Activated CD8-positive, alpha-beta memory T cell treated with anti-CD3 and anti-CD28 coated beads, Interleukin-2, amount 10 ng/mL, durations not matched to agents 7 days and 5 days (primary cell): ENCODE results near the gene ALAS1. TPM values are rescaled to one million over a fixed set of nuclear protein-coding genes. Genes with fewer than 3 reads are reported as not detected.
"Not testable (repeated sequence)": the region's sequence is repeated elsewhere in the genome, so short reads cannot be mapped to it uniquely, and the experiment has no call there.

Source experiments
- ATAC-seq: fragments of 150-1000 bp; cut with Tn5 transposase; one replicate; pipeline ENCODE4 v1.10.0; 2021; ENCODE audit warnings: moderate library complexity
- CTCF ChIA-PET: fragments of 350-600 bp; sonication (Branson Sonifier 250); formaldehyde crosslinking; loops from one replicate; lab custom pipeline; 2021; ENCODE audit warnings: antibody characterized with exemption; lab: Charles Lee
- DNase-seq: peaks from one replicate; pipeline ENCODE4 v3.0.0-alpha.2; 2020
- H3K27ac Mint-ChIP-seq: one replicate; pipeline ENCODE4 v1.8.0; 2021; ENCODE audit warnings: mild to moderate bottlenecking, mixed read lengths
- H3K27me3 Mint-ChIP-seq: one replicate; pipeline ENCODE4 v1.8.0; 2021; ENCODE audit warnings: mixed read lengths
- H3K36me3 Mint-ChIP-seq: one replicate; pipeline ENCODE4 v1.8.0; 2021; ENCODE audit warnings: mild to moderate bottlenecking, mixed read lengths
- H3K4me1 Mint-ChIP-seq: one replicate; pipeline ENCODE4 v1.8.0; 2021; ENCODE audit warnings: mixed read lengths
- H3K4me3 Mint-ChIP-seq: one replicate; pipeline ENCODE4 v1.8.0; 2021; ENCODE audit warnings: mild to moderate bottlenecking, moderate library complexity, mixed read lengths
- H3K9me3 Mint-ChIP-seq: one replicate; pipeline ENCODE4 v1.8.0; 2022; ENCODE audit warnings: low read depth, mixed read lengths
- total RNA-seq, 2 experiments: library from RNA; stranded (reverse); gene quantifications; one replicate each; pipeline ENCODE4 v1.2.3, GENCODE V29; 2021

Gene ALAS1
- total RNA-seq, 2 experiments from 2014 or later: 61.3 to 84.2 TPM

DNA sequence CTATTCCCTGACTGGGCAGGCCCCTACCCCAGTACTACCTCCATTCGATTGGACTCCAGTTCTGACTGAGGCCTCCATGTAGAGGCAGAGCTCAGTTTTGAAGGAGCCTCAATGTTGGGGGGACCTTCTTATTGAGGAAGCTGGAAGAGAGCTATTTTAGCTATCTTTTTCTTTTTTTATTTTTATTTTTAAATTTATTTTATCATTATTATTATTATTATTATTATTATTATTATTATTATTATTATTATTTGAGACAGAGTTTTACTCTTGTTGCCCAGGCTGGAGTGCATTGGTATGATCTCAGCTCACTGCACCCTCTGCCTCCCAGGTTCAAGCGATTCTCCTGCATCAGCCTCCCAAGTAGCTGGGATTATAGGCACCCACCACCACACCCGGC lies 27.7 kb upstream of the ALAS1 start:
- not testable (repeated sequence) for H3K4me1 Mint-ChIP-seq, H3K36me3 Mint-ChIP-seq, DNase-seq, H3K27ac Mint-ChIP-seq, ATAC-seq, H3K27me3 Mint-ChIP-seq, H3K4me3 Mint-ChIP-seq, H3K9me3 Mint-ChIP-seq
- CTCF ChIA-PET: interaction anchor here (0.7 to 3.1 kb wide), 3 partner anchors 13 to 229 kb away, joined by 3 to 12 read pairs (median 5); partner anchors contain the start of gene RRP9

DNA sequence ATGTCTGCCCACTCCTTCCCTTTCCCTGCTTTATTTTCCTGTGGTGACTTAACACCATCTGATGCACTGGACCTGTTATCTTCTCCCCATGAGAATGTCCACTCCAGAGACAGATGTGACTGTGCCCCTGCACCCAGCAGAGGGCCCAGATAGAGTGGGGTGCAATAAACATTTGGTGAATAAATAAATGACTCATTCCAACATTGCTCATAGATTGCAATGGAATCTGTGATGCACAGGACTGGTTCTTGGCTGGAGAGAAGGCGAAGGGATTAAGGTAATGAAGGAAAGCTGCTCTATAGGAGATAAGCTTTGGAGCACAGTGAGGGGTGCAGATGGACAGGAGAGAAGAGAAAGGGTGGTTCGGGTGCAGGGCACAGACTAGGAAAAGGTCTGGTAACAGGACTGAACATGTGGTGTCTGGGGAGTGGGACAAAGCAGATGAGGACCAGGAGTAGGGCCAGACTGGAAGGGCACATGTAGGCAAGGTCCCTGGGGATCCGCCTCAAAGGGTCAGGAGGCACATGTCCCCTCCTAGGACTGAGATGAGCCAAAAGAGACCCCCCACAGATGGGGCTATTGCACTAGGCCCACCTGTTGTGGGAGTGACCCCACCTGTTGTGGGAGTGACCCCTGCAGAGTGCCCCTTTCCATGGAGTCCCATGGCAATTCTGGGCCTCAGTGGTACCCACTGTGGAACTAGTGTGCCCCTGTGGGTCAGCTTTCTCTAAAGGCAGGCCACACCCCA lies 26.3 kb upstream of the ALAS1 start:
- Mint-ChIP-seq H3K4me3 (no peak overlapping the region), H3K36me3 (no peaks in the 10 kb centered on the region), H3K4me1 (peaks cover 7% of the 10 kb centered on the region), H3K27me3 (no peaks in the 10 kb centered on the region), H3K27ac (no peak overlapping the region), H3K9me3 (no peaks in the 10 kb centered on the region)
- DNase-seq (no peak), ATAC-seq (no peak)
- CTCF ChIA-PET: interaction anchor here (1.1 to 3.1 kb wide), 3 partner anchors 11 to 171 kb away, joined by 3 to 12 read pairs (median 3); no protein-coding TSS in a partner anchor

DNA sequence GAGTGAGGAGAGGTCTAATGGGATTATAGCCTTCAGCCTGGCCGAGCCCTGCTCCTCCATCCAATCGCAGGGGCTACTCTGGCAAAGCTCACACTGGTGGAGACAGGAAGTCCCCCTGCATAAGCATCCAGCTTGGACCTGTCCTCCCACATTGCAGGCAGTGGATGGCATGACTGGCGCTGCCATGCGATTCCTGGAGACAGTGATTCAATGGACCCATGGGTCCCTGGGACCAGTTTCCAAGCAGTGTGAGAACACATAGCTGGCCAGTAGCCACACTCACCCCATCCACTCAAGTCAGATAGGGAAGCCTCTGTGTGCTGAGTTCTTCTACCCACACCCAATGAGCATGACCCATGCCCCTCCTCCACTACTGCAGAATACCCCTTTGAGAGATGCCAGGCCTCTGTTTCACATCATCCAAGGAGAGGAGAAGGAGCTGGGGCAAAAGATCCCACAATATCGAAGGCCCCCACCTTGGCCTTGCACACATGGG lies 25.6 kb upstream of the ALAS1 start:
- no peak for ATAC-seq
- no peak for DNase-seq
- Mint-ChIP-seq H3K4me3 (no peak overlapping the region), H3K27me3 (no peaks in the 10 kb centered on the region), H3K36me3 (no peaks in the 10 kb centered on the region), H3K9me3 (no peaks in the 10 kb centered on the region), H3K27ac (no peak overlapping the region), H3K4me1 (peaks cover 7% of the 10 kb centered on the region)
- CTCF ChIA-PET: interaction anchor here (0.6 to 3.1 kb wide), 3 partner anchors 9 to 55 kb away, joined by 3 to 12 read pairs (median 3); no protein-coding TSS in a partner anchor

DNA sequence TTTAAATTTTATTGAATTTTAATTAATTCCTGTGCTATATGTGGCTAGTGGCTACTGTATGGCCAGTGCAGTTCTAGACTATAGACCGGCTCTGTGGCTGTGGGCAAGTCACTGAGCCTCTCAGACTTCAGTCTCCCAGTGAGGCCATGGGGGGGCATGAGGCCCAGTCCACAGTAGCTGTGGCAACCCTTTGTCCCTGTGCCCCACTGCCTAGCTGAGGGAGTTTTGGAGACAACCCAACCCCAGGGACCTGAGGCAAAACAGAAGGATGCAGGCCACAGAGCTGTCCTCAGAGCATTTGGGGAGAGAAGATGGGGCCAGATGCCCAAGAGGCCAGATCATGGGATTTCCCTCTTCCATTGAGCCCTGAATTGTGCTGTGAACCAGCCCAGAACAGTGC lies 24.9 kb upstream of the ALAS1 start:
- no peak for ATAC-seq
- Mint-ChIP-seq H3K9me3 (no peaks in the 10 kb centered on the region), H3K4me1 (peaks cover 7% of the 10 kb centered on the region), H3K36me3 (no peaks in the 10 kb centered on the region), H3K27ac (no peak overlapping the region), H3K27me3 (no peaks in the 10 kb centered on the region), H3K4me3 (no peak overlapping the region)
- DNase-seq: no peak
- CTCF ChIA-PET: interaction anchor here (1.3 to 3.1 kb wide), 2 partner anchors 10 to 54 kb away, joined by 3 to 12 read pairs; no protein-coding TSS in a partner anchor

DNA sequence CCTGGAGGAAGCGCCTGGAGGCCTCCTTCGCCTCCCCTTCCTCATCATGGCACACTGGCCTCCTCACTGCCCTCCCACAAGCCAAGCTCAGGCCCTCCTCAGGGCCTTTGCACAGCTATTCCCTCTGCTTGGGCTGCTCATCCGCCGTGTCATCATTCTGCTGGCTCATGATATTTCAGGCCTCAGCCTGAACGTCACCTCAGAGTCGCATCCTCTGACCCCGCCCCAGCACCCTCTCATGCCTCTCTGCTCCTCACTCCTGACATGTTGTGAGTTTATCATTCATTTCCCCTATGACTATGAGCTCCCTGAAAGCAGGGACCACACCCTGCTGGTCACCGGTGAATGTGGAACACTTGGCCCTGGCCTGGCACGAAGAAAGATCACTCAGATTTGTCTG lies 23.1 kb upstream of the ALAS1 start:
- Mint-ChIP-seq H3K27me3 (no peaks in the 10 kb centered on the region), H3K36me3 (no peaks in the 10 kb centered on the region), H3K27ac (no peak overlapping the region), H3K4me1 (peaks cover 7% of the 10 kb centered on the region), H3K4me3 (no peak overlapping the region), H3K9me3 (no peaks in the 10 kb centered on the region)
- CTCF ChIA-PET: no interaction called here
- DNase-seq: no peak
- ATAC-seq: no peak

DNA sequence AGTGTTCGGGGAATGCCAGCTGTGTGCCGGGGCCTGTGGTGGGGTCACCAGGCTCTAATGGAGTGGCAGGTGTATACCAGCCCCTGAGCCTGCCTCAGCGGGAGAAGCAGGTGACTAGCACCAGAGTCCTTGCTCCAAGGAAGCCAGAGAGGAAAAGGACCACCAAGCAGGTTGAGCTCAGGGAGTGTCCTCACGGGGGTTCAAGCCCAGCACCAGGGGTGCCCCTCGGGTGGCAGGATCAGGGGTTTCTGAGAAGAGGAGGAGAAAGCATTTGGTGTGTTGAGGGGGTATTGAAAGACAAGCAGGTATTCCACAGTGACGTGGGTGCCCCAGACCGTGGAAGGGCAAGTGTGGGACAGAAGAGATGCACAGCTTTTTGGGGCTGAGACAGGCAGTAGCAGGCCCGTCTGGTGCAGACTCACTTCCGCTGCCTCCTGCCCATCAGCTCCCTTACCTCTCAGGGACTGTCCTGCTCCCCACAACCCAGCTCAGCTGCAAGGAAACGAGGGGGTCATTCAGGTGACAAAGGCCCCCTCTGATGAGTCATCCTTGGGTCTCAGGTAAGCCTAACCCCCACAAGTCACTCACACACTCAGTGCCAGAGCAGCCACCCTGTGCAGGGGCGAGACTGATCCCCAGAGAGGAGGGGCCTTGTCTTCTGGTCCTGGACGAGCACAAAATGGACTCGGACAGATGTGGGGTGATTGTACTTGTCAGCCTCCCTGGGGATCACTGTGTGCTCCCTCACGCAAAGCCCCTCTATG lies 22.4 kb upstream of the ALAS1 start:
- Mint-ChIP-seq H3K27me3 (no peaks in the 10 kb centered on the region), H3K4me3 (no peak overlapping the region), H3K4me1 (peaks cover 7% of the 10 kb centered on the region), H3K9me3 (no peaks in the 10 kb centered on the region), H3K27ac (no peak overlapping the region), H3K36me3 (no peaks in the 10 kb centered on the region)
- no peak for ATAC-seq
- CTCF ChIA-PET: no interaction called here
- DNase-seq: no peak

DNA sequence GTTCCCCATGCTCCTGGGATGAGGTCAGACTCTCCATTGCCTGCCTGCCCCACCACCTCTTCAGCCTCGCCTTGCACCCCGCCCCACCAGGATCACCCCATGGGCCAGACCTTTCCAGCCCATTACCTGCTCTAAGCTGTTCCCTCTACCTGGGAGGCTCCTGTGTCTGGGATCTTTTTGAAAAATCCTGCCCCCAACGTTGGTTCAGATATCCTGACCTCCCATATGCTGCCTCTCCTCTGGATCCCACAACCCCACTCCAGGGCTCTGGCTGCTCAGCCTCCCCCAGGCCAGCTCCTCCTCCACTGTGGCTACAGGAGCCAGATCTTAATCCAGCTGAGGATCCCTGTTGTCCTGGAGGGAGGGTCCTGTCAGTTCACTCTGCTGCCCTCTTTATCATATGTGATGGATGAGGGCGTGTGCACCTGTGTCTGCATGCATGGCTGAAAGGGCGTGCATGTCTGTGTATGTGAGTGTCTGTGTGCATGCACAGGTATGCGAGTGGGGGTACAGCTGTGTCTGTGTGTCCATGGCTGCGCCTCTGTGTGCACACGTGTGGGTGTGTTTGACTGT lies 21.7 kb upstream of the ALAS1 start:
- no peaks in the 10 kb centered on the region for H3K27me3 Mint-ChIP-seq
- CTCF ChIA-PET: no interaction called here
- H3K4me3 Mint-ChIP-seq: no peak overlapping the region
- no peak for DNase-seq
- no peak overlapping the region for H3K27ac Mint-ChIP-seq
- ATAC-seq: no peak
- H3K4me1 Mint-ChIP-seq: peaks cover 7% of the 10 kb centered on the region
- H3K9me3 Mint-ChIP-seq: no peaks in the 10 kb centered on the region
- no peaks in the 10 kb centered on the region for H3K36me3 Mint-ChIP-seq

DNA sequence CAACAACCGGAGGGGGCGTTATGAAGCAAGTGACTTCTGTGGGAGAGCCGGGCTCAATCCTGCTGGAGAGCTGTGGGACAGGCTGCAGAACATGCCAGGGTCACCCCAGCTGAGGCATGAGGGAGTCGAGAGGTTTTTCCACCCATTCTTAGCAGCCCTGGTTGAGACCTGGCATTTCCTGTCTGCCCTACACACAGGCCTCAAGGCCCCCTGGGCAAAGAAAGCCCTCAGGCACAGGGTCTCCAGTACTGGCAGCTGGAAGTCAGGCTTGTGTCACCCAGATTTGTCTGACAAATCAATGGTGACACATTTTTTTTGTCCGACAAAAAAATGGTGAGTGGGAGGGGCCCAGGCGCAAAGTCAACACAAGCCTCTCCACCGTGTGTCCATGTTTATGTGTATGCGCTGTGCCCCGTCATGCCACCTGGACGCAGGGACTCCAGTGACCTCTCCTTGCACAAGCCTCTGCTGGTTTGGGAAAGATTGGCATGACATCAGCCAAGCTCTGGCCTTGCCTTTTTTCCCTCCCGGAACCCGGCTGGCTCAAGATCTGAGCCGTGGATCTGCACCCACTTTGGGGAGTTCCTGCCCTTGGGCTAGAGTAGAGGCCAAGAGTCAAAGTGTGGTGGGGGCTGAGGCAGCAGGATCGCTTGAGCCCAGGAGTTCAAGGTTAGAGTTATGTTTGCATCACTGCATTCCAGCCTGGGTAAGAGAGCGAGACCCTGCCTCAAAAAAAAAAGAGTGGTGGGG lies 20.8 kb upstream of the ALAS1 start:
- Mint-ChIP-seq H3K4me3 (no peak overlapping the region), H3K27me3 (no peaks in the 10 kb centered on the region), H3K27ac (no peak overlapping the region), H3K9me3 (no peaks in the 10 kb centered on the region), H3K4me1 (peaks cover 16% of the 10 kb centered on the region), H3K36me3 (no peaks in the 10 kb centered on the region)
- CTCF ChIA-PET: no interaction called here
- DNase-seq (no peak), ATAC-seq (no peak)

DNA sequence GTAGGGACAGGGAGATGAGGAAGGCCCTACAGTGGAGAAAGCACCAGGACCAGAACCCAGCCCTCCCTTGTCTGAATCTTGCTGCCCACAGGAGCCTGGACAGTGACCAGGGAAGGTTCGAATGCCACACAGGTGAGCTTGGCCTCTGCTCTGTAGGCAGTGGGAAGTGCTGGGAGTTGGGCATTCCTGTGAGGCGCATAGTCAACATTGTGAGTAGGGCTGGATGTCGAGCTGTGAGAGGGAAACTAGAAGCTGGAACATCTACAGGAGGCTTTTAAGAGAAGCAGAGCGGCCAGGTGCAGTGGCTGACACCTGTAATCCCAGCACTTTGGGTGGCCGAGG lies 20.3 kb upstream of the ALAS1 start:
- CTCF ChIA-PET: no interaction called here
- no peak for ATAC-seq

DNA sequence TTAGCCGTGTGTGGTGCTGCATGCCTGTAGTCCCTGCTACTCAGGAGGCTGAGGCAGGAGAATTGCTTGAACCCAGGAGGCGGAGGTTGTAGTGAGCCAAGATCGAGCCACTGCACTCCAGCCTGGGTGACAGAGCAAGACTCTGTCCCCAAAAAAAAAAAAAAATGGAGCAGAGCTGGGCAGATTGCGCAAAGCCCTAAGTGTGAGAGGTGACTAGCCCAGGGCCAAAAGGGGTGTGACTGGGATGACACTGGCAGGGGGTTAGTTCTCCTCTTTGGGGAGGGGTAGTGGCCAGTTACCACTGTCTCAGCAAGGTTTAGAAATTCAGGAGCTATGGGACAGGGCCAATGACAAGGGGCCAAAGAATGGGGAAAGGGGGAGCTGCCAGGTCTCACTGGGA lies 19.8 kb upstream of the ALAS1 start:
- peaks cover 25% of the 10 kb centered on the region for H3K4me1 Mint-ChIP-seq
- H3K9me3 Mint-ChIP-seq, H3K27me3 Mint-ChIP-seq, H3K27ac Mint-ChIP-seq, ATAC-seq, H3K36me3 Mint-ChIP-seq, H3K4me3 Mint-ChIP-seq, CTCF ChIA-PET, DNase-seq: not testable (repeated sequence)

More for the DNA sequence above, 20.3 kb upstream of the ALAS1 start:
- H3K9me3 Mint-ChIP-seq: no peaks in the 10 kb centered on the region
- no peak overlapping the region for H3K27ac Mint-ChIP-seq
- H3K4me3 Mint-ChIP-seq: no peak overlapping the region
- H3K36me3 Mint-ChIP-seq: no peaks in the 10 kb centered on the region
- no peak for DNase-seq
- peaks cover 21% of the 10 kb centered on the region for H3K4me1 Mint-ChIP-seq
- H3K27me3 Mint-ChIP-seq: no peaks in the 10 kb centered on the region

DNA sequence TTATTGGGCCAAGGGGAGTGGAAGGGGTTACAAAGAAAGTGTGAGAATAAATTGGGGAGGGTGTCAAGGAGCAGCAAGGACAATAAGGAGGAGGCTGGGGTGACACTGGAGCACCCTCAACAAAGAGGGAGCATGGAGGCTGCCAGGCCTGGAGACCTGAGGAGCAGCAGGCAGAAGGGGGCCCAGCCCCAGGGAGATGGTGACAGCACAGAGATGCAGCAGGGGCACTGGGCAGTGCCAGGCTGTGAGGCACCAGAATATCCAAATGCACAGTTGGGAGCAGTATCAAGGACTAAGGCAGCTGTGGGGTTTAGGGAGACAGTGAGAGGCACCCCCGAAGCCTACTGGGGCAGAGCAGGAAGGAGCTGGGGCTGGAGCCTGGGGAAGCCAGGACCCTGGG lies 19.4 kb upstream of the ALAS1 start:
- no peaks in the 10 kb centered on the region for H3K36me3 Mint-ChIP-seq

DNA sequence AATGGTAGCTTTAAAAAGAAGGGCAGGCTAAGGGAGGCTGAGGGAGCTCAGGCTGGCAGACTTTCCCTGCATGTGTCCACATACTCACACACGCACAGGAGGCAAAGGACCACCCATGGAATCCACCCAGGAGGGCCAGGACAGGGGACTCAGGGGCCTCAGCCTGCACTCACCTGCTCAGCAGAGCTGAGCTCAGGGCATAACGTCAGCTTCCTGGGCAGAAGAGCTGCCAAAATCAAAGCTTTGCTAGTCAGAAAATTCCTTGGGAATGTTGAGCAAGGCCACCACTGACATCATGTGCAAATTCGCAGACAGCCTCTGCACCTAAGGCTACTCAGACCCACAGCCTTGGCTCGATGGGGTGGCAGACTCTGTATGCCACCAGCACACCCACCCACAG lies 16.4 kb upstream of the ALAS1 start:
- no peak for ATAC-seq
- Mint-ChIP-seq H3K9me3 (no peaks in the 10 kb centered on the region), H3K4me3 (no peak overlapping the region), H3K27me3 (no peaks in the 10 kb centered on the region), H3K27ac (no peak overlapping the region), H3K4me1 (peaks cover 25% of the 10 kb centered on the region), H3K36me3 (no peaks in the 10 kb centered on the region)
- CTCF ChIA-PET: interaction anchor here (1.0 to 3.3 kb wide), 3 partner anchors 10 to 98 kb away, joined by 4 to 12 read pairs (median 4); no protein-coding TSS in a partner anchor
- no peak for DNase-seq

More for the DNA sequence above, 19.4 kb upstream of the ALAS1 start:
- DNase-seq: no peak
- no peaks in the 10 kb centered on the region for H3K9me3 Mint-ChIP-seq
- no peak overlapping the region for H3K27ac Mint-ChIP-seq
- CTCF ChIA-PET: no interaction called here
- H3K4me1 Mint-ChIP-seq: peaks cover 26% of the 10 kb centered on the region
- no peaks in the 10 kb centered on the region for H3K27me3 Mint-ChIP-seq
- H3K4me3 Mint-ChIP-seq: no peak overlapping the region
- ATAC-seq: no peak

DNA sequence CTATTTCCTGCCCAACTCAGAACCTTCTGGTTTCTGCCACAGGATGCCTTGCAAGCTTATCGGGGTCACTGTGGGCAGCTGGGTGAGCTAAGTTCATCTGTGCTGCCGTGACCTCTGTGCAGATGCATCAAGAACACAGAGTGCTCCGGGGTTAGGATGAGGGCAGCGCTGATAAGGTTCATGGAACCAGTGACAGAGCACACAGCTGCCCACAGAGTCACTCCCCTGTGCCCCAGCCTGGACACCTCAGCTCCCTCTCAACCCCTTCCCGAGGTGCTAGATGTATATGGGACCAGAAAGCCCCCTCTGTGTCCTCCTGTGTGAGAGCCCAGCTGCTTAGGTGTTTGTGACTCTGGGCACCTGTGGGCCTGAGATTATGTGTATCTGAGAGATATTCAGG lies 15.8 kb upstream of the ALAS1 start:
- CTCF ChIA-PET: interaction anchor here (1.0 to 3.3 kb wide), 3 partner anchors 11 to 97 kb away, joined by 4 to 12 read pairs (median 4); no protein-coding TSS in a partner anchor

More for the DNA sequence above, 15.8 kb upstream of the ALAS1 start:
- no peaks in the 10 kb centered on the region for H3K27me3 Mint-ChIP-seq
- ATAC-seq: peak; percentile 75
- no peak overlapping the region for H3K4me3 Mint-ChIP-seq
- peak overlapping the region; percentile 6 for H3K27ac Mint-ChIP-seq
- peaks cover 25% of the 10 kb centered on the region for H3K4me1 Mint-ChIP-seq
- no peaks in the 10 kb centered on the region for H3K36me3 Mint-ChIP-seq
- peak; percentile 69 for DNase-seq
- H3K9me3 Mint-ChIP-seq: no peaks in the 10 kb centered on the region
